Muscle of arm (tissue), 12 donors: ENCODE results near the gene BBX. TPM values are rescaled to one million over a fixed set of nuclear protein-coding genes. Genes with fewer than 3 reads are reported as not detected.

Source experiments
- DNase-seq: peaks from one replicate; pipeline ENCODE4 v3.0.0-alpha.2; 2013
- polyA plus RNA-seq, 12 donors: library from polyadenylated mRNA; unstranded; fragments of 120-200 nt; gene quantifications; one replicate each; pipeline ENCODE4 v1.2.1, GENCODE V29; 2013; ENCODE audit not compliant: insufficient read length in 12 of 12

The BBX gene
- polyA plus RNA-seq, 12 donors: 38.2 to 106 (median 49.0) TPM

- DNase-seq: no peak
Measured at GRCh38 chr3:107644631-107645030, 121.9 kb downstream of the BBX start.

GRCh38 chr3:107650788-107651187 is 128.0 kb downstream of the BBX start:
- no peak for DNase-seq

- no peak for DNase-seq
Measured at GRCh38 chr3:107651782-107652181, 129.0 kb downstream of the BBX start.

- DNase-seq: no peak
Measured at GRCh38 chr3:107654218-107654617, 131.5 kb downstream of the BBX start.

DNA sequence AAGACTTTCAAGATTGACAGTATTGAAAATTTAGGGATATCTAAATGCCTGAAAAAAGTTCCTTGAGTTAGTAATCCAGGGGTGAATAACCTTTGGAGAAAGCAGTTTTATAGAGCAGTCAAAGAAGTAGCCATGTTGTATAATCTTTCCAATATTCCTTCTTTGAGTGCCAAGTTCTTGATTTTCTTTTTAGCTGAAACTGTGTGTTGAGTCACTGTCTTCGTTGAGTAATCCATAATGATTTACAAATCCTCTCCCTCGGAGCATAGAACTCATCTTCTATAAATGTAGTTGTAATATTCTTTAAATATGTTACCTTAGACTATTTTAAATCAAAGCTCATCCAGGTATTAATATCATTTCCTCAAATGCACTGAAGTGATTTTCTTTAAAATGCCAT is 135.2 kb downstream of the BBX start:
- DNase-seq: no peak

DNA sequence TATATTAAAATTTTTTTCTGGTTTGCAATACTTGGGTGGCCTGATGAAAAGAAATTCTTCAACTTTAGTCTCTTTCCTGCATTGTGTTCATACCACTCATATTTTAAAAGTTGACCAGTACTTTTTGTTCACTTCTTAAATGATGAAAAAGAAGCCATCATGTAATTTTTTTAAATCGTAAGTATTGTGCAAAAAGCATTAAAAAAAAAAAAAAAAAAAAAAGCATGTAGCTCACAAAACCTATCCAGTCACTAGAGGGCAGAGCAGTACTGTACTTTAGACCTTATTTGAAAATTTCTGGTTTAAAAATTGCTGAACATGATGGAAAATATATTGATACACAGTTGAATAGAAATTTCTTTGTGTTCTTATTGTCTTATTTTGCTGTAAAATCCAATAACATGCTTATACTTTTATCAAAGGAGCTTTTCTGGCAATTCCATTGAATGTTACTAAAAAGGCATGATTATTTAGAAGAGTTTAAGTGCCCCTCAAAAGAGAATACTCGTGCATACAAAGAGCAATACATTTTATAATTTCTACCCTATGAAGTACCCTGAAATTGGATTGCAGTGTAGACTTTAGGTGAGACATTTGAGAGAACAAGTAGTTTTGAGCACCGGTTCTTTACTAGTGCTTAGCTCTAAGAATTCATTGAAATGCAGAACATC is 137.7 kb downstream of the BBX start:
- peak; percentile 43 for DNase-seq

DNA sequence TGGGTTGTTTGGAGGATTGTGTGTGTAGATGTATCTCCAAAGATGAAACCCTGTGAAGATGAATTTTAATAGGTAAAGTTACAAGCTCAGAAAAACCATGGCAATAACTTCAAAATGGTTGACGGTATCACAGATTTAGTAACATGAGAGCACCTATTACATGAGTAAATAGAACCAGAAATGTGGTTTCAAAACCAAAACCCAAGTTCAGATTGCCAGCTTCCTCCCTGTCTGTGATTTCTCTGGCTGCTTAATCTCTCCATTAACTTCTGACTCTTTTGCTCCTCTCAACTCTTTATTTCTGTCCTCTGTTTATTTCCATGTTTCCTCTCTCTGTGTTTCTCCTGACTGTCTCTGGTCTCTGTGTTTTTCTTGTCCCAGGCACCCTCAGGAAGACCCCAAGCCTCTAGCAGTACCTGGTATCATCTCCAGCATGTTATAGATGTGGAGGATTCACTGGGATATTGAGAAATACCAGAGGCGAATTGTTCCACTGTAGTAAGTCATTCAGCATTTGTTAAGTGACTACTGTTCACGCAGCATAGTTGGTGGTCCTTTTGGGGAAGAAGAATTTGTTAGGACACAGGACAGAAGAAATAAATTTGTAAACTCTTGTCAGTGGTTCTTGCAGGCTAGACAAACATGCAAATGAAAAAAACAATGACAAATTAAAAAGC is 138.8 kb downstream of the BBX start:
- no peak for DNase-seq

DNA sequence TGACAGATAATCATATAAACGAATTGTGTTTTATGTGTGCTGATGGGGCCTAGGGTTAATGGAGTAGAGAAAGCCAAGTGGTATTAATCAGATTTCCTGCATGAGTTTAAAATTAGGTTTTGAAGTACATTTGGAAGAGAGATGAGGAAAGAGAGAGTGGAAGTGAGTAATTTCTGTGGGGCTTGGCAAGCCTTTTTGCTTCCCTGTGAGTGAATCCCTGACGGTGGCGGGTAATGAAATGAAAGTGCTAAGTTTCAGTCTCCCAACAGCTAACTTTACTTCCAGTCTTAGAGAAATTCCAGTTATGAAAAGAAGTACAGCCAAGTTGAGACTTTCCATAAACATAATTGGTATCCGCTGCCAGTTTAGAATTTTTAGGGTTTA is 139.4 kb downstream of the BBX start:
- peak; percentile 45 for DNase-seq

- DNase-seq: no peak
Measured at GRCh38 chr3:107662586-107662985, 139.8 kb downstream of the BBX start.

- DNase-seq: no peak
Measured at GRCh38 chr3:107663266-107663665, 140.5 kb downstream of the BBX start.

GRCh38 chr3:107664614-107665013 is 141.9 kb downstream of the BBX start:
- no peak for DNase-seq

DNA sequence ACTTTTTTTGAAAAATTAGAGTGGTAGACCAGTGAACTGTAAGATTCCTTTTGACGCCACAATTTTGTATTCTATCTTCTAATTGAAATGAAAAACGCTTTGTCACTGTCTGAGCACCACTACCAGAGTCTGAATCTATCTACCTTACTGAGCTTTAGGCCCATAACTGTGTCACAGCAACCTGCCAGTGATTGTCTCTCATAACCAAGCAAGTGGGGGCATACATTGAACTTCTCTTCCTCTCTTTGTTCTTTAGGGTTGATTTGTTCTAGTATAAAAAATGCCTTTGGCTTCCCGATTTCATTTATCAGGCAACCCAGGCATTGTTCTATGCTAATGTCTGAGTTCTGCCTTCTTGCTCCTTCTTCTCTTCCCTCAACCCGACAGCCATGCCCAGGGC is 142.6 kb downstream of the BBX start:
- no peak for DNase-seq

DNA sequence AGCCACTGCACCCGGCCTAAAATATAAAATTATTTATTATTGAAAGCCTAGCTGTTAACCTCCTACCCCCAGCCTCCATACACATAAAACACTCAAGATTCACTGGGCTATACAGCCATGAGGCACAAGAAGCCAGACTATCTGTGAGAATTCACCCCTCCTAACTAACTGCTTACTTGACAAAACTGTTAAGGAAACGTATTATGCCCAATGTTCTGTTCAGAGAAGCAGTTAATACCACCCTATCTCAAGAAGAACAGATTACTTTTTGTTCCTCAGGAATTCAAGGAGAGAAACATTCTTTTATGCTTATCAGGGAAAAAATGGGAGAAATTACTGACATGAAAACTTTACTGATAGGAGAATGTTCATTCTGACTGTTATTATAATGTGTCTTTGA is 144.1 kb downstream of the BBX start:
- no peak for DNase-seq

- DNase-seq: no peak
Measured at GRCh38 chr3:107668416-107668815, 145.7 kb downstream of the BBX start.

- DNase-seq: no peak
Measured at GRCh38 chr3:107668963-107669362, 146.2 kb downstream of the BBX start.

GRCh38 chr3:107669669-107670068 is 146.9 kb downstream of the BBX start:
- no peak for DNase-seq

DNA sequence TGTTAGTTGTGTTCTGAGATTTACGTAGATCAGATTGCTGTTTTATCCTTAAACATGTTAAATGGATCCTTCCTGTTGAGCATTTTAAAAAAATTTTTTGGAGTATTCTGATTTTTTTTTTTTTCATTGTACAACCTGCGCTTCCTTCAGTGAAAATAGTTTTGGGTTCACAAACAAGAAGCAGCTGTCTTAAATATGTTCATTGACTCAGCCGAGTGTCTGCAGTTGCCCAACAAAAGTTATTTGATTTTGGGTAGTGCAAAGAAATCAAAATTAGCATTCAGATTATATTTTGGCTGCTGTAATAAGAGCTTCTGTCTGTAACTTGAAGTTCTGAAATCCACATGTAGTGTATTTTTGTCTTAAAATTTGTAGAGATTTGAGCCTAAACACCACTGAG is 148.2 kb downstream of the BBX start:
- DNase-seq: no peak

GRCh38 chr3:107674371-107674770 is 151.6 kb downstream of the BBX start:
- DNase-seq: no peak

GRCh38 chr3:107675233-107675900 is 152.6 kb downstream of the BBX start:
- no peak for DNase-seq

DNA sequence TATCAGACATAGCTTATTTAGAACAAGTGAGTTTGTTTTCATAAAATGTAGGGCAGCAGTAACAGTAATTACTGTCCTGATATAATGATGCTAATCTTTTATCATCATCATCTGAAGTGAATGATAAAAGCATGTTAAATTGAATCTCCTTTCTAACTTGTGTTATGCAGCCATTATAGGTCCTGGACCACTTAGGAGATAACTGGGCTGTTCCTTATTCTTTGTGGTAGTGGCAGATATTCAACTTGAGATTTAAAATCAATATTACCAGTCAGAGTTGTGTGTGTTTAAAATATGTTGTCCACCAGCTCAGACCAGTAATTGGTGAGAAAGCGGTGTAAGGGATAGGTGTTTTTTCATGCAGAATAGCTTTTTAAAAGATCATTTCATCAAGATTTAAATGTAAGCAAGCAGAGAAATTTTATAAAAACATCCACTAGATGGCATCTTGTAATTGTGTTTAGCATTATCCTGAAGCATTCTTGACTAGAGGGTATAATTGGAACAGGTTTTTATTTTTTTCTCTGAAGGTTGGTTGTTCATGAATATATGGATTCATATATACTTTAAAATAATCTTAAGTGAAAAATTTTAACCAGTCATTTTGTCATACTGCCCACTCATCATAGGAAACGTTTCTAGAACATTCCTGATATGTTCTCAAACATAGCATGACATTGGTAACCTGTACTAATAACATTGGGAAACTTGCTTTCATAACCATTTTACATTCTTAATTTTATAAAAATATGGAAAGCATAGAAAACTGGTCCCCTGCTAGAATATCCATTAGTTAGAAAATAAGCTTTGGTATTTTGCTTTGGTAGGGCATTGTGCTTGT is 153.9 kb downstream of the BBX start:
- no peak for DNase-seq

GRCh38 chr3:107679921-107680320 is 157.2 kb downstream of the BBX start:
- no peak for DNase-seq

DNA sequence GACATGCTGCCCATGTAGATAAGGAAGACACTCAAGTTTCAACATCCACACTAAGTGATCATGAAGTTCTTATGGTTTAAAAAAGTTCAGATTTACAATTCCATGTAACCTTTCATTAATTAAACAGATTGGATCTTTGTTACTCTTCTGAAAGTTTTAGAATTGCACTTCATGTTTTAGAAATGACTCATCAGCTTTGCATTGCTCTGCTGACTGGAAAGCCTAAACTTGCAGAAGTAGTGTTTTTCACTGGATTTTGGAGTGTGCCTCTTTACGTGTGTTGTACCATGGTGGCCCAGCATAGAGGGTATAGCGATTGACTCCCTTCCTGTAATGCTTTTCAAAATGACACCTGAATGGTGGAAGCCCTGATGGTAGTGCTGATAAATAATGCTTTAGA is 157.9 kb downstream of the BBX start:
- DNase-seq: no peak
